BLaER1 (cell line): Measurements from ENCODE around the gene RECQL5.
"Not testable (repeated sequence)": the region's sequence is repeated elsewhere in the genome, so short reads cannot be mapped to it uniquely, and the experiment has no call there.

Experiments
- H3K27ac ChIP-seq: shearing (Covaris generic); formaldehyde crosslinking; 2 replicates; pipeline ENCODE4 v1.8.1; 2022
- H3K27me3 ChIP-seq: shearing (Covaris generic); formaldehyde crosslinking; 2 replicates; pipeline ENCODE4 v1.8.1; 2022
- H3K36me3 ChIP-seq: shearing (Covaris generic); formaldehyde crosslinking; 2 replicates; pipeline ENCODE4 v1.8.1; 2022
- H3K4me1 ChIP-seq: shearing (Covaris generic); formaldehyde crosslinking; 2 replicates; pipeline ENCODE4 v1.8.1; 2022
- H3K4me2 ChIP-seq: shearing (Covaris generic); formaldehyde crosslinking; 2 replicates; pipeline ENCODE4 v1.8.1; 2022
- H3K4me3 ChIP-seq: shearing (Covaris generic); formaldehyde crosslinking; 2 replicates; pipeline ENCODE4 v1.8.1; 2022
- H3K9ac ChIP-seq: shearing (Covaris generic); formaldehyde crosslinking; 2 replicates; pipeline ENCODE4 v1.8.1; 2022
- H3K9me3 ChIP-seq: shearing (Covaris generic); formaldehyde crosslinking; 2 replicates; pipeline ENCODE4 v1.8.1; 2022
- H4K20me1 ChIP-seq: shearing (Covaris generic); formaldehyde crosslinking; 2 replicates; pipeline ENCODE4 v1.8.1; 2022
- Cebpa-rat ChIP-seq: shearing (Covaris generic); IDR thresholded peaks from 2 replicates; pipeline ENCODE4 v1.8.1; 2022

Gene RECQL5

DNA sequence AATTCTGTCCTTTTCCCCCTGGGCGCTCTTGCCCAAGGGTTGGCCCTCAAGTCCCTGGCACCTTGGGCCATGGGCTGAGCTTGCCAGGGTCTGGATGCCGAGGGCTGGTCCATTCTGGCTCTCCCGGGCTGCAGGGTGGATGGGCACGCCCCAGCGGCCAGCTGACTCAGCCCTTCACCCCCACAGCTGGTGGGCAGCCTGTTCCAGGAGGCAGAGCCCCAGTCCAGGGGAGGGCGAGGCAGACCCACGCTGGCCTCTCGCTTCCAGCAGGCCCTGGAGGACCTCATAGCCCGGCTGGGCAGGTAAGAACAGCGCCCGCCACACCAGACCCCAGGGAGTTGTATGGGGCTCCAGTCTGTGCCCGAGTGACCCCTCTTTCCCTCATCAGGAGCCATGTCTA, 64.3 kb downstream of the RECQL5 start:
- Histone ChIP-seq H3K27ac (no peak overlapping the region), H3K9me3 (no peaks in the 10 kb centered on the region), H3K4me1 (no peaks in the 10 kb centered on the region), H3K4me3 (no peak overlapping the region), H3K36me3 (peaks cover 41% of the 10 kb centered on the region), H3K9ac (no peak overlapping the region), H3K27me3 (no peaks in the 10 kb centered on the region), H4K20me1 (peaks cover 26% of the 10 kb centered on the region; the same call in 1 of the 2 replicates), H3K4me2 (no peak overlapping the region)
- TF ChIP-seq Cebpa-rat: no peak

DNA sequence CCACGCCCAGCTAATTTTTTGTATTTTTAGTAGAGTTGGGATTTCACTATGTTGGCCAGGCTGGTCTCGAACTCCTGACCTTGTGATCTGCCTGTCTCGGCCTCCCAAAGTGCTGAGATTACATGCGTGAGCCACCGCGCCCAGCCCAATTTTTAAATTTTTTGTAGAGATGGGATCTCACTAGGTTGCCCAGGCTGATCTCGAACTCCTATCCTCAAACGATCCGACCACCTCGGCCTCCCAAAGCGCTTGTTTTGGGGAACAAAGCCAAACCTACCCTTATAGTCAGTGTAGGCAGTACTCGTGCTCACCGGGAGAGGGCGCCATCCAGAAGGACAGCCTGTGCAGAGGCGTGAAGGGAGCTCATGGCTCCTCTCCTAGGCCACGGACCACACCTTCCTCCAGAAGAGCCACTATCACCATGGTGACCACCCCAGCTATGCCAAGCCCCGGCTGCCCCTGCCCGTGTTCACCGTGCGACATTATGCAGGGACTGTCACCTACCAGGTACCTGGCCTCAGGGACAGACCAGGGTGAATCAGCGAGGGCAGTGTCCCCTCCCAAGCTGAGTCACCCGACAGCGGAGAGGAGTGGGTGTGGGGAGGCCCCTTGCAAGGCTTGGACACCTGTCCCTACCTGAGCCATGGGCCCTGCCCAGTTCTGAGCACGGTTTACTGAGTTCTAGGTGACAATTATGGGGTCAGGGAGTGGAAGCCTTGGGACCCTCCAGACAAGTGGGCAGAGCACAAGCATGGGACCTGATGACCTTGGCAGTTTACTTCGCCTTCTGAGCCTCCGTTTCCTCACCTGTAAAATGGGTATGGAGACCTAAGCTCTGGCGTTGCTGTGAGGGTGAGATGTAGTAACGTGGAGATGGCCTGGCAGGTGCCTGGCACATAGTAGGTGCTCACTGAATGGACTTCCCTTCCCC, 65.6 kb downstream of the RECQL5 start:
- no peak overlapping the region for H3K9ac ChIP-seq
- TF ChIP-seq Cebpa-rat: no peak
- H3K36me3 ChIP-seq: peaks cover 45% of the 10 kb centered on the region
- no peaks in the 10 kb centered on the region for H3K9me3 ChIP-seq
- no peak overlapping the region for H3K27ac ChIP-seq
- H4K20me1 ChIP-seq: peaks cover 39% of the 10 kb centered on the region
- H3K4me2 ChIP-seq: no peak overlapping the region
- H3K27me3 ChIP-seq: no peaks in the 10 kb centered on the region
- H3K4me3 ChIP-seq: no peak overlapping the region
- no peaks in the 10 kb centered on the region for H3K4me1 ChIP-seq

GRCh38 chr17:75596320-75597087, 70.5 kb downstream of the RECQL5 start:
- Histone ChIP-seq H3K4me1 (0 out of 2 replicates have a peak, but pooled peaks cover 3% of the 10 kb centered on the region), H3K27ac (no peak overlapping the region)
- TF ChIP-seq Cebpa-rat: no peak

DNA sequence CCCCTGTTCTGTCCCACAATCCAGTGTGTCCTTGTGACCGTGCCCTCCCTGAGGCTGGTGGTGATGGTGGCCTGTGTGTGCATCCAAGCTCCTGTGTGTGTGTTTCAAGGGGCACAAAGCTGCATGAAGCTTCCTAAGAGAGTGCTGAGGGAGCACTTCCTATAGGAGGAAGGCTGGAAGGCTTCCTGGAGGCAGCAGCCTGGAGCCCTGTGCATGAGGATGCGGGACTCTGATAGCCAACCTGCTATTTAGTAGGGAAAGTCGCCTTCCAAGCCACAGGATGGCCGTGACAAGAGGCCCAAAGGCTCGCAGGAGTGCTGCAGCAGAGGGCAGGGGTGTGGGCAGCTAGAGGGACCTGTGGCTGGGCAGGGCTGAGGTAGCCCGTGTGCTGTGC, 71.0 kb downstream of the RECQL5 start:
- no peaks in the 10 kb centered on the region for H3K27me3 ChIP-seq
- H3K27ac ChIP-seq: no peak overlapping the region
- H3K9ac ChIP-seq: no peak overlapping the region
- peaks cover 61% of the 10 kb centered on the region for H3K36me3 ChIP-seq
- H3K9me3 ChIP-seq: no peaks in the 10 kb centered on the region
- H4K20me1 ChIP-seq: peaks cover 71% of the 10 kb centered on the region
- no peak overlapping the region for H3K4me2 ChIP-seq
- no peak overlapping the region for H3K4me3 ChIP-seq
- H3K4me1 ChIP-seq: peaks cover 9% of the 10 kb centered on the region
- no peak for TF ChIP-seq Cebpa-rat

More at GRCh38 chr17:75596320-75597087, 70.5 kb downstream of the RECQL5 start:
- Histone ChIP-seq H4K20me1 (peaks cover 68% of the 10 kb centered on the region), H3K9me3 (no peaks in the 10 kb centered on the region), H3K4me2 (no peak overlapping the region), H3K27me3 (no peaks in the 10 kb centered on the region), H3K36me3 (peaks cover 59% of the 10 kb centered on the region), H3K9ac (no peak overlapping the region), H3K4me3 (no peak overlapping the region)

DNA sequence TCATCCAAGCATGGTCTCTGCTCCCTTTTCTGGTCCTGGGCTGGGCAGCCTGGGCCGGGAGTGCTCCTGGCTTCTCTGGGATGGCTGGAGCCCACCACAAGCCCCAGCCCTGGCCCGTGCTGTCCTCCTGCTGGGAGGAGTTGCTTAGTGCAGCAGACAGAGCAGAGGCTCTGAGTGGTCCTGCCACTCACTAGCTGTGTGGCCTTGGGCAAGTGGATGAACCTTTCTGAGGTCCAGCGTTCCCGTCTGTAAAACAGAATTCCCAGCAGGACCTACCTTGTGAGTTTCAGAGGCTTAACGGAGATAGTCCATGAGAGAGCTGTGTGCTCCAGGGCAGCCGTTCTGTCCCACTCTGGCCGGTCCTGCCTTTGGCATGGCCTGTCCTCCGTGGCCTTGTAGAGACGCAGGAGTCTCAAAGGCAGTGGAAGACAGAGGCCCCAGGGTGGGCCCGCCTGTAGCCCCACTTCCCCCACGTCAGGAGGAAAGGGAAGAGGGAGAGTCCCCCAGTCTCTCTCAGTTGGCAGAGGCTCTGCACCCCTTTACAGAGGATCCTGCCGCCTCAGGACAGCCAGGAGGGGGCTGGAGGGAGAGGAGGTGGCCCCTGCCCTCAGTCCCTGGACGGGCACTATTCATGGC, 71.6 kb downstream of the RECQL5 start:
- Histone ChIP-seq H3K4me1 (peaks cover 14% of the 10 kb centered on the region), H3K9me3 (no peaks in the 10 kb centered on the region), H3K4me3 (no peak overlapping the region), H4K20me1 (peaks cover 76% of the 10 kb centered on the region), H3K4me2 (no peak overlapping the region), H3K27ac (no peak overlapping the region), H3K27me3 (no peaks in the 10 kb centered on the region), H3K9ac (no peak overlapping the region), H3K36me3 (peaks cover 67% of the 10 kb centered on the region)
- no peak for TF ChIP-seq Cebpa-rat

DNA sequence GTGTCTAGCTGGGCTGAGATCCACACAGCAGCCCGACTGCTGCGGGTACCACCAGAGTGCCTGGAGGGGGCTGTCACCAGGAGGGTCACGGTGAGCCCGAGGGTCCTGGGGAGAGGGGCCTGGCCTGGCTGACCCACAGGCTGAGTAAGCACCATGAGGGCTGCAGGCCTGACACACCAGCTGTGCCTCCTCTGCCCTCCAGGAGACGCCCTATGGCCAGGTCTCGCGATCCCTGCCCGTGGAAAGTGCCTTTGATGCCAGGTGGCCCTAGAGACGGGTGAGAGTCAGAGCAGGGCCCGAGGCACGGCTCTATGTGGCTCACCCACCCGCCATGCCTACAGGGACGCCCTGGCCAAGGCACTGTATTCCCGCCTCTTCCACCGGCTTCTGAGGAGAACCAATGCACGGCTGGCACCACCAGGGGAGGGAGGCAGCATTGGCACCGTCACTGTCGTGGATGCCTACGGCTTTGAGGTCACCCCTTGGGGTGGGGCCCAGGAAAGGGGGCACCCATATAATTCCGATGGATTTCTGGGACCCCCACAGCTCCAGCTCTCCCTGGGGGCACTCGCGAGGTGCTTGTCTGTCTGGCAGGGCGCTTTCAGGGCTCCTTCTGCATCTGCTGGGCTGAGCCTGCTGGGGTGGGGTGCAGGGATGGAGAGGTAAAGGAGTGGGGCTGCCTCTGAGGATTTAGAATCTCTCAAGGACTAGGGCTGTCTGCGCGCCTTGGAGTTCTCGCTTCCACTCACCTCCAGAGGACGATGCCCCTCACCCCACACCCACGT, 72.3 kb downstream of the RECQL5 start:
- H3K4me3 ChIP-seq: no peak overlapping the region
- peaks cover 83% of the 10 kb centered on the region for H4K20me1 ChIP-seq
- H3K9me3 ChIP-seq: no peaks in the 10 kb centered on the region
- H3K36me3 ChIP-seq: peaks cover 72% of the 10 kb centered on the region
- H3K27ac ChIP-seq: no peak overlapping the region
- peaks cover 21% of the 10 kb centered on the region for H3K4me1 ChIP-seq
- TF ChIP-seq Cebpa-rat: no peak
- H3K9ac ChIP-seq: no peak overlapping the region
- H3K27me3 ChIP-seq: no peaks in the 10 kb centered on the region
- H3K4me2 ChIP-seq: no peak overlapping the region

GRCh38 chr17:75593430-75593829, 73.5 kb downstream of the RECQL5 start:
- peaks cover 72% of the 10 kb centered on the region for H3K36me3 ChIP-seq
- H3K27me3 ChIP-seq, H3K27ac ChIP-seq, H3K4me2 ChIP-seq, H3K9me3 ChIP-seq, H3K4me3 ChIP-seq, H3K9ac ChIP-seq: not testable (repeated sequence)
- H4K20me1 ChIP-seq: peaks cover 76% of the 10 kb centered on the region
- peaks cover 23% of the 10 kb centered on the region for H3K4me1 ChIP-seq

- no peak overlapping the region for H3K4me2 ChIP-seq
- peaks cover 75% of the 10 kb centered on the region for H4K20me1 ChIP-seq
- no peak overlapping the region for H3K9ac ChIP-seq
- H3K4me3 ChIP-seq: no peak overlapping the region
- H3K27me3 ChIP-seq: no peaks in the 10 kb centered on the region
- no peaks in the 10 kb centered on the region for H3K9me3 ChIP-seq
- peaks cover 71% of the 10 kb centered on the region for H3K36me3 ChIP-seq
- H3K4me1 ChIP-seq: peaks cover 28% of the 10 kb centered on the region
- no peak for TF ChIP-seq Cebpa-rat
- H3K27ac ChIP-seq: no peak overlapping the region
Observed at GRCh38 chr17:75592348-75593020, 74.5 kb downstream of the RECQL5 start.
